Stimulated activated CD4-positive, alpha-beta T cell treated with anti-CD3 and anti-CD28 coated beads, Interleukin-2, amount 100 ng/mL, for 4 hours (primary cell): Measurements from ENCODE around the gene CTBP2.
"Not testable (repeated sequence)": the region's sequence is repeated elsewhere in the genome, so short reads cannot be mapped to it uniquely, and the experiment has no call there.

Experiments
- DNase-seq: peaks from one replicate; pipeline ENCODE4 v3.0.0-alpha.2; 2020; ENCODE audit warnings: low read depth

The CTBP2 gene

GRCh38 chr10:125087191-125087896 is 73.0 kb downstream of the CTBP2 start:
- no peak for DNase-seq

- no peak for DNase-seq
Observed at GRCh38 chr10:125086691-125087090, 73.7 kb downstream of the CTBP2 start.

GRCh38 chr10:125085258-125086054 is 74.9 kb downstream of the CTBP2 start:
- DNase-seq, result no peak

GRCh38 chr10:125084614-125085257 is 75.6 kb downstream of the CTBP2 start:
- no peak for DNase-seq

GRCh38 chr10:125084191-125084613 is 76.2 kb downstream of the CTBP2 start:
- no peak for DNase-seq

GRCh38 chr10:125083576-125083920 is 76.8 kb downstream of the CTBP2 start:
- DNase-seq, result no peak

- DNase-seq, result no peak
Observed at GRCh38 chr10:125082881-125083575, 77.3 kb downstream of the CTBP2 start.

GRCh38 chr10:125082471-125082870 is 77.9 kb downstream of the CTBP2 start:
- DNase-seq, result not testable (repeated sequence)

GRCh38 chr10:125081931-125082330 is 78.4 kb downstream of the CTBP2 start:
- DNase-seq, result no peak

- no peak for DNase-seq
Observed at GRCh38 chr10:125080984-125081383, 79.4 kb downstream of the CTBP2 start.

- no peak for DNase-seq
Observed at GRCh38 chr10:125080296-125080695, 80.1 kb downstream of the CTBP2 start.

- DNase-seq, result no peak
Observed at GRCh38 chr10:125079091-125079600, 81.2 kb downstream of the CTBP2 start.

GRCh38 chr10:125076891-125077541 is 83.3 kb downstream of the CTBP2 start:
- no peak for DNase-seq

GRCh38 chr10:125076121-125076825 is 84.1 kb downstream of the CTBP2 start:
- DNase-seq, result no peak

- DNase-seq, result no peak
Observed at GRCh38 chr10:125073996-125074395, 86.4 kb downstream of the CTBP2 start.

GRCh38 chr10:125072794-125073193 is 87.6 kb downstream of the CTBP2 start:
- no peak for DNase-seq

GRCh38 chr10:125071008-125071407 is 89.4 kb downstream of the CTBP2 start:
- no peak for DNase-seq

- no peak for DNase-seq
Observed at GRCh38 chr10:125068406-125068805, 92.0 kb downstream of the CTBP2 start.

- no peak for DNase-seq
Observed at GRCh38 chr10:125067764-125068163, 92.6 kb downstream of the CTBP2 start.

GRCh38 chr10:125066764-125067450 is 93.5 kb downstream of the CTBP2 start:
- DNase-seq, result no peak
